Measurements from ENCODE around the gene PAX7. TPM values are rescaled to one million over a fixed set of nuclear protein-coding genes. Genes with fewer than 3 reads are reported as not detected.

The PAX7 gene
- total RNA-seq, 1 donor from 2014 or later, result 1.4 TPM

GRCh38 chr1:18644973-18645746, 14.5 kb downstream of the PAX7 start:
- DNase-seq (ENCODE audit: low spot score), result no peak
- Mint-ChIP-seq H3K4me3 (ENCODE audit: unreplicated experiment) (no peak overlapping the region), H3K9me3 (ENCODE audit: unreplicated experiment) (no peaks in the 10 kb centered on the region), H3K36me3 (ENCODE audit: low read depth, unreplicated experiment) (peaks cover 6% of the 10 kb centered on the region), H3K4me1 (ENCODE audit: unreplicated experiment) (peaks cover 33% of the 10 kb centered on the region), H3K27ac (ENCODE audit: unreplicated experiment) (no peak overlapping the region), H3K27me3 (ENCODE audit: unreplicated experiment) (peaks cover 45% of the 10 kb centered on the region)
- TF ChIP-seq CTCF (IDR thresholded peaks at IDR 0.05; ENCODE audit: unreplicated experiment), result no peak

- Mint-ChIP-seq H3K36me3 (ENCODE audit: low read depth, unreplicated experiment) (peaks cover 6% of the 10 kb centered on the region), H3K27me3 (ENCODE audit: unreplicated experiment) (peaks cover 42% of the 10 kb centered on the region), H3K27ac (ENCODE audit: unreplicated experiment) (no peak overlapping the region), H3K9me3 (ENCODE audit: unreplicated experiment) (no peaks in the 10 kb centered on the region), H3K4me3 (ENCODE audit: unreplicated experiment) (peak overlapping the region; percentile 66), H3K4me1 (ENCODE audit: unreplicated experiment) (peaks cover 31% of the 10 kb centered on the region)
- DNase-seq (ENCODE audit: low spot score), result no peak
- TF ChIP-seq CTCF (IDR thresholded peaks at IDR 0.05; ENCODE audit: unreplicated experiment), result no peak
These were observed 15.1 kb downstream of the PAX7 start for GRCh38 chr1:18645747-18646090.

GRCh38 chr1:18646091-18646785, 15.6 kb downstream of the PAX7 start:
- Mint-ChIP-seq H3K9me3 (ENCODE audit: unreplicated experiment) (no peaks in the 10 kb centered on the region), H3K27me3 (ENCODE audit: unreplicated experiment) (peaks cover 40% of the 10 kb centered on the region), H3K36me3 (ENCODE audit: low read depth, unreplicated experiment) (peaks cover 6% of the 10 kb centered on the region), H3K4me1 (ENCODE audit: unreplicated experiment) (peaks cover 28% of the 10 kb centered on the region), H3K4me3 (ENCODE audit: unreplicated experiment) (peak overlapping the region; percentile 66), H3K27ac (ENCODE audit: unreplicated experiment) (no peak overlapping the region)
- no peak for DNase-seq (ENCODE audit: low spot score)
- TF ChIP-seq CTCF (IDR thresholded peaks at IDR 0.05; ENCODE audit: unreplicated experiment), result no peak

GRCh38 chr1:18646786-18647410, 16.3 kb downstream of the PAX7 start:
- no peak overlapping the region for H3K4me3 Mint-ChIP-seq (ENCODE audit: unreplicated experiment)
- TF ChIP-seq CTCF (IDR thresholded peaks at IDR 0.05; ENCODE audit: unreplicated experiment), result no peak
- DNase-seq (ENCODE audit: low spot score), result no peak
- no peak overlapping the region for H3K27ac Mint-ChIP-seq (ENCODE audit: unreplicated experiment)
- peaks cover 28% of the 10 kb centered on the region for H3K4me1 Mint-ChIP-seq (ENCODE audit: unreplicated experiment)
- H3K36me3 Mint-ChIP-seq (ENCODE audit: low read depth, unreplicated experiment), result peaks cover 6% of the 10 kb centered on the region
- peaks cover 40% of the 10 kb centered on the region for H3K27me3 Mint-ChIP-seq (ENCODE audit: unreplicated experiment)
- H3K9me3 Mint-ChIP-seq (ENCODE audit: unreplicated experiment), result no peaks in the 10 kb centered on the region
